PC-3 (cell line): ENCODE measurements around the gene MROH2A.

ENCODE experiments used
- CTCF ChIP-seq: fragments of 300-600 bp; sonication (generic); conservative IDR thresholded peaks from 2 replicates; pipeline ENCODE4 v1.5.1; 2017; ENCODE audit warnings: antibody characterized with exemption, low read depth, mild to moderate bottlenecking, low read length
- EZH2 ChIP-seq: fragments of 300-600 bp; sonication (generic); IDR thresholded peaks from one replicate; pipeline ENCODE4 v1.6.1; 2017; ENCODE audit warnings: antibody characterized with exemption, mild to moderate bottlenecking, low read length; ENCODE audit not compliant: unreplicated experiment
- EZH2phosphoT487 ChIP-seq: fragments of 300-600 bp; sonication (generic); IDR thresholded peaks from 2 replicates; pipeline ENCODE4 v1.6.1; 2018; ENCODE audit warnings: mild to moderate bottlenecking, antibody characterized with exemption, low read length, borderline replicate concordance

- TF ChIP-seq EZH2phosphoT487 (no peak), CTCF (no peak), EZH2 (no peak)
Observed at GRCh38 chr2:233817995-233818638, 40.0 kb downstream of the MROH2A start.
